Measurements from ENCODE around the gene COBL. TPM values are rescaled to one million over a fixed set of nuclear protein-coding genes. Genes with fewer than 3 reads are reported as not detected.

Gene COBL
- total RNA-seq, 1 donor from 2014 or later = 25.7 TPM

DNA sequence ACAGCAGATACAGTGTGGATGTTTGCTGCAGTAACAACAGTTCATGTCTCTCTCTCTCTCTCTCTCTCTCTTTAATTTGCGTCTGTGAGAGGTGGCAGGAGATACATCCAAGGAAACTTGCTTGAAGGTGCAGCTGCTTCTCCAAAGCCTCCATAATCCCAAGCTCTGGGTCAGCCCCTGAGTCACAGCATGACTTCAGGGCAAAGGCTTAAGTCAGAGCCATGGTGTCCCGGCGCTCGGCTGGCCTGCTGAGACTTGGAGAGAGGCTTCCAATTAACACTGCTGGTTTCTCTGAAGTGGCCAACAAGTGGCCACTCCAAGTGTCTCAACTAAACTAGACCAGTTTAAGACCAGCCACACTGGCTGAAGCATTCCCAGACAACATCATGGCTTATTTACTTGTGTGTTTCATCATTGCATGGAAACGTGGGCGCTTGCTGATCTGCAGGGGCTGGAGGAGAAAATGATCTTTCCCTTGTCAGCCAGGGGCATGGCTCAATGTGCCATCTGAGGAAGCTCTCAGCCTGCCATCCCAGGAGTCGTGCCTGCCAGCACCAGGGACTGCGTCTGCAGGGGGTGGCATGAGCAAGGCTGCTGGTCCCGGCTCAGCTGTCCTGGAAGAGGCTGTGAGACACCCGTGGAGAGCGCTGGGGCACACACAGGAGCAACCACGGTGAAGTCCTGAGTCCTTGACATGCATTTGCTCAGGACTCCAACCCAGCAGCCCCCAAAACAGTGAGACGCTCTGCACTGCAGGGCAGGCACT lies 254.2 kb downstream of the COBL start:
- Mint-ChIP-seq H3K27me3 (no peaks in the 10 kb centered on the region), H3K27ac (no peak overlapping the region), H3K9me3 (no peaks in the 10 kb centered on the region), H3K4me1 (ENCODE audit: unreplicated experiment) (no peaks in the 10 kb centered on the region), H3K36me3 (no peaks in the 10 kb centered on the region), H3K4me3 (no peak overlapping the region)
- TF ChIP-seq, protein P1, sequence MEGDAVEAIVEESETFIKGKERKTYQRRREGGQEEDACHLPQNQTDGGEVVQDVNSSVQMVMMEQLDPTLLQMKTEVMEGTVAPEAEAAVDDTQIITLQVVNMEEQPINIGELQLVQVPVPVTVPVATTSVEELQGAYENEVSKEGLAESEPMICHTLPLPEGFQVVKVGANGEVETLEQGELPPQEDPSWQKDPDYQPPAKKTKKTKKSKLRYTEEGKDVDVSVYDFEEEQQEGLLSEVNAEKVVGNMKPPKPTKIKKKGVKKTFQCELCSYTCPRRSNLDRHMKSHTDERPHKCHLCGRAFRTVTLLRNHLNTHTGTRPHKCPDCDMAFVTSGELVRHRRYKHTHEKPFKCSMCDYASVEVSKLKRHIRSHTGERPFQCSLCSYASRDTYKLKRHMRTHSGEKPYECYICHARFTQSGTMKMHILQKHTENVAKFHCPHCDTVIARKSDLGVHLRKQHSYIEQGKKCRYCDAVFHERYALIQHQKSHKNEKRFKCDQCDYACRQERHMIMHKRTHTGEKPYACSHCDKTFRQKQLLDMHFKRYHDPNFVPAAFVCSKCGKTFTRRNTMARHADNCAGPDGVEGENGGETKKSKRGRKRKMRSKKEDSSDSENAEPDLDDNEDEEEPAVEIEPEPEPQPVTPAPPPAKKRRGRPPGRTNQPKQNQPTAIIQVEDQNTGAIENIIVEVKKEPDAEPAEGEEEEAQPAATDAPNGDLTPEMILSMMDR (conservative IDR thresholded peaks at IDR 0.05) = no peak
- DNase-seq (ENCODE audit: extremely low spot score, unreplicated experiment) = no peak

DNA sequence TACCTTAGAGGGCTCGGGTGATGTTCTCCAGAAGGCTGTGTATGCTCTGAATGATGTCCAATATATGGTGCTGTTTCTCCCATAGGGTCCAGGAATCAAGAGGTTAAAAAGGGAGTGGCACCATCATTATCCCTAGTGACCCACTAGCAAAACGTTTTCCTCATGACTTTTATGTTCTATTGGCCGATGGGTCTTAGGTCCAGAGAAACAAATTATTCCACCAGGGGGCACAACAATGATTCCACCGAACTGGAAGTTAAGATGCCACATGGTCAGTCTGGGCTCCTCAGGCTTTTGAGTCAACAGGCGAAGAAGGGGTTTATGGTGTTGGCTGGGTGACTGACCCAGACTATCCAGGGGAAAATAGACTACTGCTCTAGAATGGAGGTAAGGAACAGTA lies 256.1 kb downstream of the COBL start:
- DNase-seq (ENCODE audit: extremely low spot score, unreplicated experiment) = no peak
- no peaks in the 10 kb centered on the region for H3K4me1 Mint-ChIP-seq (ENCODE audit: unreplicated experiment)
- no peaks in the 10 kb centered on the region for H3K36me3 Mint-ChIP-seq
- no peak overlapping the region for H3K27ac Mint-ChIP-seq
- H3K9me3 Mint-ChIP-seq = no peaks in the 10 kb centered on the region
- no peaks in the 10 kb centered on the region for H3K27me3 Mint-ChIP-seq
- H3K4me3 Mint-ChIP-seq = no peak overlapping the region
- TF ChIP-seq, protein P1 (conservative IDR thresholded peaks at IDR 0.05) = no peak

DNA sequence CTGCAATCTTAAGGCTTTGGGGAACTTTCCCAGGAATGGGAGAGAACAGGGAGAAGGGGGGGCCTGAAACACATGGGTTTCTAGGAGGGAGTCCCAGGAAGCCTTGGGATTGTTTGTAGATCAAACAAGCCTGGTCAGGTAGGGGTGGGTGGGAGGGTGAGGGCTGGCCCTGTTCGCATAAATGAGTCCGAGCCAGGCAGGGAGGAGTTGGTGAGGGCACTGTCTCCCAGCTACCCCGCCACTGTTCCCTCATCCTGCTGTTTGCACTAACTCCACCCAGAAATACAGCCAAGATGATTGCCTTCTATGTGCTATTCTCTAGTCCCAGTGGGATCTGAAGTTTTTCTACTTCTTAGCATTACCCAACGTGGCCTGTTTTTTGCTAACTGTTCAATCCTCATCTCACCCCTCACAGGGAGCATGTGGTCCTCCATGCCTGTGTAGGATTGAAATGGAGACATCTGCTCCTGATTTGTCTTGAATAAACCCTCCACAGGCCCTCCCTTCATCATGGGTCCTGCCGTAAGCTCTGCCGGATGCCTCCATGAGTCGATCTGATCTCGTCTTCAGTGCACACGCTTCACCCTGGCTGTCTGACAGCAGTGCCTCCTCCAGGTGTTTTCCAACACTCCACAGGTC lies 257.0 kb downstream of the COBL start:
- H3K4me1 Mint-ChIP-seq (ENCODE audit: unreplicated experiment) = no peaks in the 10 kb centered on the region
- H3K27me3 Mint-ChIP-seq = no peaks in the 10 kb centered on the region
- TF ChIP-seq, protein P1 (conservative IDR thresholded peaks at IDR 0.05) = no peak
- H3K36me3 Mint-ChIP-seq = no peaks in the 10 kb centered on the region
- H3K27ac Mint-ChIP-seq = no peak overlapping the region
- no peak overlapping the region for H3K4me3 Mint-ChIP-seq
- no peaks in the 10 kb centered on the region for H3K9me3 Mint-ChIP-seq
- DNase-seq (ENCODE audit: extremely low spot score, unreplicated experiment) = no peak

DNA sequence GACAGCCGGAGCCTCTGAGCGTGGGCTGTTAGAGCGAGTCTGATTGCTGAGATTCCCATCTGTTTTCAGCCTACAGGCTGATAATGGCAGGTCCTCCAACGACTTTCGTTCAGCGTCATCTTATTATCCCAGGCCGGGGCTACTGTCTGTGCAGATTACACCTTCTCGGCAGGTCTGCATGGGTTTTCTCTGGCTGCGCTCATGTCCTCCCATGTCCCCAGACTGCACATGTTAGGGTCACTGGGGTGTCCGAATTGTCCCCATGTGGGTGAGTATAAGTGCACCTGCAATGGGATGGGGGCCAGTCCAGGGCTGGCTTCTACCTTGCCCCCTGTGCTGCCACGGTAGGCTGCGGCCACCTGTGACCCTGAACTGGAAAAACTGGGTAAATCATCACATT lies 257.8 kb downstream of the COBL start:
- no peaks in the 10 kb centered on the region for H3K36me3 Mint-ChIP-seq
- no peaks in the 10 kb centered on the region for H3K4me1 Mint-ChIP-seq (ENCODE audit: unreplicated experiment)
- H3K9me3 Mint-ChIP-seq = no peaks in the 10 kb centered on the region
- TF ChIP-seq, protein P1 (conservative IDR thresholded peaks at IDR 0.05) = no peak
- no peaks in the 10 kb centered on the region for H3K27me3 Mint-ChIP-seq
- H3K4me3 Mint-ChIP-seq = no peak overlapping the region
- H3K27ac Mint-ChIP-seq = no peak overlapping the region
- DNase-seq (ENCODE audit: extremely low spot score, unreplicated experiment) = no peak

DNA sequence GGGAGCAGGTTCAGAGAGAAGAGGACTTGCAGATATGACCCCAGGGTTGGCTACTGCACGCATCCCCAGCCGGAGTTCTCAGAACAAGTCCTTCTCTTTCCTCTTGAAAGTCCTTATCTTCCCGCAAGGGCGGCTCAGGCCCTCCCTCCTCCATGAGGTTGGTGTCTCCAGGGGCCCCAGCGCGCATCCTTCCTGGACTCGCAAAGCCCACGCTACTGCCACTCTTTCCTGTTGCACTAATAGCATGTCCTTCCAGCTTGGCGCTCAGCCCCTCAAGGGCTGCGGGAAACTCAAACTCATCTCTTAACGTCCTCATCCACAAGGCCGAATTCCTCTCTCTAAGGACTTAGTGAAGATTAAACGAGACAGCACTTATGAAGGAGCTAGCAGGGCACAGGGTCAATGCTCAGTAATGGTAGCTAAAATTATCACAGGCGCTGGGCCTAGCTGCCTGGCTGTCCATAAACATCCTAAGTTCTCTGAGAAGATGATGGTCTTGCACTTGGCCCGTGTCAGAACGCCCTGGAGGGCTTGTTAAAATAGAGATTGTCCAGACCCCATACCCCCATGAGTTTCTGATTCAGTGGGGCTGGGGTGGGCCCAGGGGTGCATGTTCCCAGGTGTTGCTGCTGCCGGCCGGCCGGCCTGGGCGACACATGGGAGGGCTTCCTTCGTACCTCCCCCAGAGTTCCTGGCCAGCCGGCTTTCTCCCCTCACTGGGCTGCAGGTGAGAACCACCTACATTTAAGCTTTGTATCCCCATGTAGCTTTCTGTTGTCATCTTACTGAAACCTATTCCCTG lies 261.4 kb downstream of the COBL start:
- Mint-ChIP-seq H3K4me3 (no peak overlapping the region), H3K27me3 (no peaks in the 10 kb centered on the region), H3K4me1 (ENCODE audit: unreplicated experiment) (no peaks in the 10 kb centered on the region), H3K9me3 (no peaks in the 10 kb centered on the region), H3K36me3 (no peaks in the 10 kb centered on the region), H3K27ac (no peak overlapping the region)
- TF ChIP-seq, protein P1 (conservative IDR thresholded peaks at IDR 0.05) = no peak
- DNase-seq (ENCODE audit: extremely low spot score, unreplicated experiment) = no peak

Data from type B pancreatic cell (in vitro differentiated cells).